ENCODE measurements around the gene CITED2. TPM values are rescaled to one million over a fixed set of nuclear protein-coding genes. Genes with fewer than 3 reads are reported as not detected.

Gene CITED2
- total and polyA plus RNA-seq, 2 experiments from 2014 or later: 644 to 1,192 TPM

GRCh38 chr6:139378226-139378625 is 3.8 kb upstream of the CITED2 start:
- Histone ChIP-seq H3K4me3 (no peak overlapping the region), H3K4me2 (ENCODE audit: unreplicated experiment) (no peak overlapping the region), H3K9me2 (ENCODE audit: insufficient read depth) (no peaks in the 10 kb centered on the region), H3K27ac (no peak overlapping the region), H3K27me3 (replicated peaks; ENCODE audit: insufficient read depth) (no peaks in the 10 kb centered on the region), H3K4me1 (ENCODE audit: insufficient read depth) (peaks cover 30% of the 10 kb centered on the region), H3K36me3 (ENCODE audit: low read depth) (peaks cover 4% of the 10 kb centered on the region; the same call in 1 of the 2 replicates), H3K9ac (no peak overlapping the region), H2AFZ (no peak overlapping the region), H3K79me2 (ENCODE audit: insufficient read depth) (peaks cover 26% of the 10 kb centered on the region), H3K9me3 (ENCODE audit: low read depth) (no peaks in the 10 kb centered on the region), H4K20me1 (ENCODE audit: insufficient read depth) (no peaks in the 10 kb centered on the region), H3F3A (ENCODE audit: insufficient read depth) (peaks cover 21% of the 10 kb centered on the region)
- DNase-seq: no peak
- TF ChIP-seq EZH2phosphoT487 (IDR thresholded peaks at IDR 0.05; ENCODE audit: insufficient read depth, low read depth) (no peak), EZH2 (IDR thresholded peaks at IDR 0.05; ENCODE audit: insufficient read depth, poor library complexity, severe bottlenecking) (no peak)
- in situ Hi-C loops (cut with MboI): loop anchor here (10.0 to 25.0 kb wide), 3 partner anchors 217 to 677 kb away; no protein-coding TSS in a partner anchor

GRCh38 chr6:139376604-139377218 is 2.3 kb upstream of the CITED2 start:
- peak overlapping the region; percentile 97 for H3K9ac ChIP-seq
- peak; percentile 49 for DNase-seq
- 61 to 73% methylated on average over 5 of the region's 5 CpGs for WGBS, 2 experiments (ENCODE audit: low coverage in 1 of 2, low lambda C conversion rate in 2 of 2, missing lambda C conversion rate in 2 of 2)

GRCh38 chr6:139376017-139376330 is 1.5 kb upstream of the CITED2 start:
- peak overlapping the region; percentile 95 for H3K4me2 ChIP-seq (ENCODE audit: unreplicated experiment)
- H3K27ac ChIP-seq: peak overlapping the region; percentile 91
- H3K79me2 ChIP-seq (ENCODE audit: insufficient read depth): peaks cover 47% of the 10 kb centered on the region
- H4K20me1 ChIP-seq (ENCODE audit: insufficient read depth): peaks cover 5% of the 10 kb centered on the region; the same call in 1 of the 2 replicates
- H3K4me1 ChIP-seq (ENCODE audit: insufficient read depth): peaks cover 24% of the 10 kb centered on the region
- H3K9me3 ChIP-seq (ENCODE audit: low read depth): no peaks in the 10 kb centered on the region
- 0 to 4% methylated on average over 10 to 11 of the region's 11 CpGs for WGBS, 2 experiments (ENCODE audit: low coverage in 1 of 2, low lambda C conversion rate in 2 of 2, missing lambda C conversion rate in 2 of 2)
- peak overlapping the region; percentile 97 for H3K9ac ChIP-seq
- no peak for TF ChIP-seq EZH2 (IDR thresholded peaks at IDR 0.05; ENCODE audit: insufficient read depth, poor library complexity, severe bottlenecking)
- TF ChIP-seq EZH2phosphoT487 (IDR thresholded peaks at IDR 0.05; ENCODE audit: insufficient read depth, low read depth): no peak
- peak overlapping the region; percentile 97 for H3K4me3 ChIP-seq
- peak overlapping the region; percentile 83 for H2AFZ ChIP-seq
- peaks cover 25% of the 10 kb centered on the region for H3K36me3 ChIP-seq (ENCODE audit: low read depth)
- no peaks in the 10 kb centered on the region for H3K9me2 ChIP-seq (ENCODE audit: insufficient read depth)
- peak; percentile 67 for DNase-seq
- in situ Hi-C loops (cut with MboI): loop anchor here (10.0 to 25.0 kb wide), 3 partner anchors 219 to 679 kb away; no protein-coding TSS in a partner anchor
- no peaks in the 10 kb centered on the region for H3K27me3 ChIP-seq (replicated peaks; ENCODE audit: insufficient read depth)
- peaks cover 40% of the 10 kb centered on the region for H3F3A ChIP-seq (ENCODE audit: insufficient read depth)

More at GRCh38 chr6:139376604-139377218, 2.3 kb upstream of the CITED2 start:
- H3K4me1 ChIP-seq (ENCODE audit: insufficient read depth): peaks cover 25% of the 10 kb centered on the region
- peak overlapping the region; percentile 97 for H3K4me3 ChIP-seq
- H3K9me2 ChIP-seq (ENCODE audit: insufficient read depth): no peaks in the 10 kb centered on the region
- peaks cover 18% of the 10 kb centered on the region for H3K36me3 ChIP-seq (ENCODE audit: low read depth)
- peak overlapping the region; percentile 91 for H3K27ac ChIP-seq
- peak overlapping the region; percentile 95 for H3K4me2 ChIP-seq (ENCODE audit: unreplicated experiment)
- H3K9me3 ChIP-seq (ENCODE audit: low read depth): no peaks in the 10 kb centered on the region
- H3K27me3 ChIP-seq (replicated peaks; ENCODE audit: insufficient read depth): no peaks in the 10 kb centered on the region
- H2AFZ ChIP-seq: no peak overlapping the region; the same call in 1 of the 2 replicates
- peaks cover 33% of the 10 kb centered on the region for H3F3A ChIP-seq (ENCODE audit: insufficient read depth)
- no peak for TF ChIP-seq EZH2 (IDR thresholded peaks at IDR 0.05; ENCODE audit: insufficient read depth, poor library complexity, severe bottlenecking)
- TF ChIP-seq EZH2phosphoT487 (IDR thresholded peaks at IDR 0.05; ENCODE audit: insufficient read depth, low read depth): no peak
- H4K20me1 ChIP-seq (ENCODE audit: insufficient read depth): peaks cover 5% of the 10 kb centered on the region; the same call in 1 of the 2 replicates
- H3K79me2 ChIP-seq (ENCODE audit: insufficient read depth): peaks cover 40% of the 10 kb centered on the region
- in situ Hi-C loops (cut with MboI): loop anchor here (10.0 to 25.0 kb wide), 3 partner anchors 218 to 678 kb away; no protein-coding TSS in a partner anchor

GRCh38 chr6:139375226-139376016 is 973 bp upstream of the CITED2 start:
- peaks cover 24% of the 10 kb centered on the region for H3K4me1 ChIP-seq (ENCODE audit: insufficient read depth)
- no peaks in the 10 kb centered on the region for H3K9me3 ChIP-seq (ENCODE audit: low read depth)
- in situ Hi-C loops (cut with MboI): loop anchor here (10.0 to 25.0 kb wide), 3 partner anchors 219 to 679 kb away; no protein-coding TSS in a partner anchor
- H4K20me1 ChIP-seq (ENCODE audit: insufficient read depth): peaks cover 5% of the 10 kb centered on the region; the same call in 1 of the 2 replicates
- H2AFZ ChIP-seq: peak overlapping the region; percentile 83
- H3K4me3 ChIP-seq: peak overlapping the region; percentile 97
- no peaks in the 10 kb centered on the region for H3K27me3 ChIP-seq (replicated peaks; ENCODE audit: insufficient read depth)
- no peak for TF ChIP-seq EZH2 (IDR thresholded peaks at IDR 0.05; ENCODE audit: insufficient read depth, poor library complexity, severe bottlenecking)
- no peak for TF ChIP-seq EZH2phosphoT487 (IDR thresholded peaks at IDR 0.05; ENCODE audit: insufficient read depth, low read depth)
- peak; percentile 97 for DNase-seq
- H3K9ac ChIP-seq: peak overlapping the region; percentile 97
- 0 to 2% methylated on average over 43 of the region's 44 CpGs for WGBS, 2 experiments (ENCODE audit: low coverage in 1 of 2, low lambda C conversion rate in 2 of 2, missing lambda C conversion rate in 2 of 2)
- peak overlapping the region; percentile 91 for H3K27ac ChIP-seq
- H3F3A ChIP-seq (ENCODE audit: insufficient read depth): peaks cover 46% of the 10 kb centered on the region
- peak overlapping the region; percentile 95 for H3K4me2 ChIP-seq (ENCODE audit: unreplicated experiment)
- no peaks in the 10 kb centered on the region for H3K9me2 ChIP-seq (ENCODE audit: insufficient read depth)
- peaks cover 52% of the 10 kb centered on the region for H3K79me2 ChIP-seq (ENCODE audit: insufficient read depth)
- H3K36me3 ChIP-seq (ENCODE audit: low read depth): peaks cover 29% of the 10 kb centered on the region
